CD8-positive, alpha-beta memory T cell (primary cell): ENCODE data around the gene GLRX. TPM values are rescaled to one million over a fixed set of nuclear protein-coding genes. Genes with fewer than 3 reads are reported as not detected.
"Not testable (repeated sequence)": the region's sequence is repeated elsewhere in the genome, so short reads cannot be mapped to it uniquely, and the experiment has no call there.

ENCODE experiments used
- CTCF ChIA-PET: fragments of 350-600 bp; sonication (Branson Sonifier 250); formaldehyde crosslinking; loops from one replicate; lab custom pipeline; 2021; ENCODE audit warnings: antibody characterized with exemption; lab: Charles Lee
- POLR2A ChIA-PET: fragments of 350-600 bp; sonication (Branson Sonifier 250); formaldehyde crosslinking; loops from one replicate; lab custom pipeline; 2021; ENCODE audit warnings: antibody characterized with exemption; lab: Charles Lee
- DNase-seq, 5 donors: peaks; one replicate each; pipeline versions ENCODE4 v3.0.0 to v3.0.0-alpha.2; 2020 to 2022; ENCODE audit warnings: mixed read lengths in 1 of 5
- H3K27ac ChIP-seq: one replicate; pipeline ENCODE4 v1.7.0; 2013; ENCODE audit warnings: low read depth, mild to moderate bottlenecking, low read length, moderate library complexity
- H3K27me3 ChIP-seq: 2 replicates; pipeline ENCODE4 v1.7.0; 2013; ENCODE audit warnings: low read length, mild to moderate bottlenecking; ENCODE audit not compliant: insufficient read depth, poor library complexity, severe bottlenecking
- H3K36me3 ChIP-seq: 2 replicates; pipeline ENCODE4 v1.7.0; 2013; ENCODE audit warnings: mild to moderate bottlenecking, low read length, moderate library complexity; ENCODE audit not compliant: insufficient read depth
- H3K4me1 ChIP-seq: 2 replicates; pipeline ENCODE4 v1.7.0; 2013; ENCODE audit warnings: mild to moderate bottlenecking, low read length, moderate library complexity; ENCODE audit not compliant: insufficient read depth
- H3K4me3 ChIP-seq: 2 replicates; pipeline ENCODE4 v1.7.0; 2013; ENCODE audit warnings: mild to moderate bottlenecking, low read length
- H3K9me3 ChIP-seq: 2 replicates; pipeline ENCODE4 v1.7.0; 2013; ENCODE audit warnings: mild to moderate bottlenecking, low read length
- H3K27ac Mint-ChIP-seq, 8 donors: one replicate each; pipeline ENCODE4 v1.8.0; 2020 to 2021; ENCODE audit warnings: mixed read lengths in 8 of 8, mild to moderate bottlenecking in 6 of 8, inconsistent platforms in 3 of 8, moderate library complexity in 3 of 8
- H3K27me3 Mint-ChIP-seq, 2 donors: one replicate each; pipeline ENCODE4 v1.8.0; 2020 to 2021; ENCODE audit warnings: mixed read lengths in 2 of 2, mild to moderate bottlenecking in 1 of 2, moderate library complexity in 1 of 2
- H3K36me3 Mint-ChIP-seq, 3 donors: one replicate each; pipeline ENCODE4 v1.8.0; 2020 to 2021; ENCODE audit warnings: mixed read lengths in 3 of 3, inconsistent platforms in 1 of 3, mild to moderate bottlenecking in 1 of 3
- H3K4me1 Mint-ChIP-seq, 3 donors: one replicate each; pipeline ENCODE4 v1.8.0; 2020 to 2021; ENCODE audit warnings: mixed read lengths in 3 of 3, inconsistent platforms in 1 of 3, mild to moderate bottlenecking in 1 of 3
- H3K4me3 Mint-ChIP-seq, 7 donors: one replicate each; pipeline ENCODE4 v1.8.0; 2020 to 2021; ENCODE audit warnings: mixed read lengths in 7 of 7, mild to moderate bottlenecking in 6 of 7, moderate library complexity in 4 of 7, inconsistent platforms in 2 of 7
- H3K9me3 Mint-ChIP-seq, 5 donors: one replicate each; pipeline ENCODE4 v1.8.0; 2020 to 2022; ENCODE audit warnings: mixed read lengths in 5 of 5, mild to moderate bottlenecking in 3 of 5, moderate library complexity in 2 of 5, inconsistent platforms in 1 of 5
- polyA plus RNA-seq: library from polyadenylated mRNA; unstranded; fragments of 300-500 nt; fragmentation: Illumina TruSeq; gene quantifications from one replicate; pipeline ENCODE4 v1.2.3, GENCODE V29; 2021
- total RNA-seq, 2 experiments: library from RNA; stranded (reverse); gene quantifications; one replicate each; pipeline ENCODE4 v1.2.3, GENCODE V29; 2021

The GLRX gene
- total and polyA plus RNA-seq, 3 experiments from 2014 or later, result 22.2 to 240 (median 25.0) TPM

DNA sequence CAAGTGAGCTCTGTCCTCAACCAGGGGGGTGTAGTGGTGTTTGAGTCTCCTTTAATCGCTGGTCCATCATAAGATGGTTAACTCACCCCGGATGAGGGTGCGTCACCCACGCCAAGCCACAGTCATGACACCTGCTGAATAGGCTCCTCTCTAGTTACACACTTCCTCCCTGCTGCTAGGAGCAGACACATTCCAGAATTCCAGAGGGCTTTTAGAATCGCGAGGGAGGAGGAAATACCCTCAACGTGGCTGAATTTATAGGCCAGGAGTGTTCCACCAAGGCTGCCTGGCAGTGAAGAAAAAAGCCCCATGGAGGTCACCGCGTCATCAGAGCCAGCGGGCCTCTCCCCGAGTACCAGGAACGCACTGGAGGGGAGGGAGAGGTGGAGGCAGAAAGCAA, 5.1 kb downstream of the GLRX start:
- Mint-ChIP-seq H3K27me3 (no peaks in the 10 kb centered on the region), H3K4me1 (peaks cover 71 to 80% (median 75%) of the 10 kb centered on the region in 3 donors), H3K36me3 (peaks cover 11 to 73% (median 29%) of the 10 kb centered on the region in 3 donors), H3K4me3 (peak overlapping the region; percentile 88 to 100 (median 98)), H3K9me3 (no peaks in the 10 kb centered on the region), H3K27ac (peak overlapping the region; percentile 88 to 100 (median 94))
- H3K4me3 ChIP-seq, result peak overlapping the region; percentile 49
- peaks cover 63% of the 10 kb centered on the region for H3K4me1 ChIP-seq
- ChIA-PET CTCF (interaction anchor here (1.1 to 10.2 kb wide), 6 partner anchors 7 to 146 kb away, joined by 3 to 105 read pairs (median 46); no protein-coding TSS in a partner anchor), POLR2A (interaction anchor here (0.9 to 1.7 kb wide), 3 partner anchors 15 to 26 kb away, joined by 3 to 9 read pairs (median 3); no protein-coding TSS in a partner anchor)
- peak in 4 of 5 donors; percentile 37 to 67 (median 54) for DNase-seq
- H3K27me3 ChIP-seq, result no peaks in the 10 kb centered on the region
- peaks cover 28% of the 10 kb centered on the region for H3K36me3 ChIP-seq
- H3K27ac ChIP-seq, result peak overlapping the region; percentile 60
- no peaks in the 10 kb centered on the region for H3K9me3 ChIP-seq

DNA sequence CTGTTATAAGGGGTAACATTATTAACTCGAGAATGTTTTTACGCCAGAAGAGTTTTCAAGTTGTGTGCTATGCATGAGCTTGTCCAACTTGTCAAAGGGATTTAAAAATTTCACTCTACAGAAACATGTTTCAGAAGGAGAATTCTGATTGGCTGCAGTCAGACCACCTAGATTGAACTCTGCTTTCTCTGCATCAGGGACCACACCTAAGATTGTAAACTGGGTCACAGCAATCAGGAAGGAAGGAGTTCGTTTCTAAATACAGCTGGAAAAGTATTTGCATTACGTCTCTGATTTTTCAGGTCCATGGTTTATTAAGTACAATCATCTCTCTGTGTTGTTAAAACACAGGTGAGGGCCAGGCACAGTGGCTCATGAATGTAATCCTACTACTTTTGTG, 5.8 kb downstream of the GLRX start:
- Histone ChIP-seq H3K36me3 (peaks cover 28% of the 10 kb centered on the region), H3K4me1 (peaks cover 70% of the 10 kb centered on the region), H3K27me3 (no peaks in the 10 kb centered on the region), H3K9me3 (no peaks in the 10 kb centered on the region), H3K4me3 (peak overlapping the region; percentile 49), H3K27ac (peak overlapping the region; percentile 60)
- H3K4me3 Mint-ChIP-seq, result peak overlapping the region; percentile 88 to 100 (median 98)
- DNase-seq, result no peak
- H3K27me3 Mint-ChIP-seq, result no peaks in the 10 kb centered on the region
- peaks cover 78 to 87% (median 80%) of the 10 kb centered on the region in 3 donors for H3K4me1 Mint-ChIP-seq
- H3K36me3 Mint-ChIP-seq, result peaks cover 11 to 73% (median 31%) of the 10 kb centered on the region in 3 donors
- ChIA-PET CTCF (interaction anchor here (1.1 to 10.2 kb wide), 4 partner anchors 21 to 146 kb away, joined by 3 to 105 read pairs (median 43); no protein-coding TSS in a partner anchor), POLR2A (interaction anchor here (1.6 kb wide), 1 partner anchor 27 kb away, joined by 3 read pairs; no protein-coding TSS in a partner anchor)
- H3K27ac Mint-ChIP-seq, result peak overlapping the region; percentile 88 to 100 (median 94)
- no peaks in the 10 kb centered on the region for H3K9me3 Mint-ChIP-seq

DNA sequence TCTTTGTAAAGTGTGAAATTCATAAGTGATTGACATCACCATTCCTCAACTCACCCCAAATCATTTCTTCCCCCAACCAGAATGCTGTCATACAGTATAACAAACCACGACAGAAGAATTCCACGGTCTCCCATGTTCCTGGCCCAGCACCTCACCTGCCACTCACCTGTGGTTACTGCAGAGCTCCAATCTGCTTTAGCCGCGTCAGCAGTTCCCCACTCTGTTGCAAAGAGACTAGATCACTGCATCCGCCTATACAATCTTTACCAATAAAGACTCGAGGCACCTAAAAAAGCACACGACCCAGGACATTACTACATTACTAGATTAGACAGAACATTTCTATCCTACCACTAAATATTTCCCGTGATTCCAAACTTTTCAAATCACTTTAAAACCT, 6.2 kb downstream of the GLRX start:
- Mint-ChIP-seq H3K27me3 (no peaks in the 10 kb centered on the region), H3K36me3 (peaks cover 11 to 73% (median 31%) of the 10 kb centered on the region in 3 donors), H3K9me3 (no peaks in the 10 kb centered on the region), H3K4me3 (peak overlapping the region; percentile 88 to 100 (median 98)), H3K27ac (peak overlapping the region; percentile 7 to 100 (median 92)), H3K4me1 (peaks cover 81 to 91% (median 82%) of the 10 kb centered on the region in 3 donors)
- ChIA-PET CTCF (interaction anchor here (1.5 to 10.2 kb wide), 3 partner anchors 21 to 34 kb away, joined by 4 to 105 read pairs (median 82); no protein-coding TSS in a partner anchor), POLR2A (no interaction called here)
- peaks cover 74% of the 10 kb centered on the region for H3K4me1 ChIP-seq
- peaks cover 28% of the 10 kb centered on the region for H3K36me3 ChIP-seq
- peak overlapping the region; percentile 49 for H3K4me3 ChIP-seq
- no peak overlapping the region for H3K27ac ChIP-seq
- H3K9me3 ChIP-seq, result no peaks in the 10 kb centered on the region
- H3K27me3 ChIP-seq, result no peaks in the 10 kb centered on the region
- peak in 1 of 5 donors; percentile 19 for DNase-seq

DNA sequence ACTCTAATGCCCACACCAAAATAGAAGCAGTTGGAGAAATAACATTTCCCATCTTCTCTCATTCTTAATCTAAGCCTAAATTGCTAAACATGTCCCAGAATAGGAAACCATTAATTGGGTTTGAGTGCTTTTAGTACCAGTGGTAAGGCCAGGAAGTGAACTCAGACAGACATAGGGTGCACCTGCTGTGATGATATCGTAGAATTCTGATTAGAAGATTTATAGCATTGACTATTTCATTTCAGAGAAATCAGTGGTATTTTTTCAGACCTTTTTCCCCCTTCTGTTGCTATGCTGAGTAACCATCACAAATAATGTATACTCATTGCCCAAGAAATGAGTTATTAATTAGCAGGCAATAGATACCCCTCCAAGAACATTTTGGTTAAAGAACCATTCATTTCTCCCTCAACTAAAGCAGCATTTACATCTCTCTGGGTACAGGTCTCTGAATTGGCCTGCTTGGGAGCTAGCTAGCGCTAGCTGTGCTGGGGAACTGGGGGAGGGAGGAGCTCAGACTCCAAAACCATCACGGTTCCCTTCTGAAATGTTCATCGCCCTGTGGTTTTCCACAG, 7.3 kb downstream of the GLRX start:
- POLR2A ChIA-PET, result interaction anchor here (0.5 to 1.2 kb wide), 3 partner anchors 34 to 1108 kb away, joined by 3 to 4 read pairs (median 4); no protein-coding TSS in a partner anchor
- Histone ChIP-seq H3K4me1 (peaks cover 82% of the 10 kb centered on the region), H3K36me3 (peaks cover 28% of the 10 kb centered on the region), H3K27me3 (no peaks in the 10 kb centered on the region), H3K27ac (no peak overlapping the region), H3K9me3 (no peaks in the 10 kb centered on the region), H3K4me3 (peak overlapping the region; percentile 14)
- CTCF ChIA-PET, result interaction anchor here (1.1 to 10.2 kb wide), 2 partner anchors 23 to 42 kb away, joined by 3 to 105 read pairs; no protein-coding TSS in a partner anchor
- H3K9me3 Mint-ChIP-seq, result no peaks in the 10 kb centered on the region
- no peaks in the 10 kb centered on the region for H3K27me3 Mint-ChIP-seq
- no peak for DNase-seq
- H3K4me1 Mint-ChIP-seq, result peaks cover 86 to 96% (median 89%) of the 10 kb centered on the region in 3 donors
- peaks cover 11 to 69% (median 31%) of the 10 kb centered on the region in 3 donors for H3K36me3 Mint-ChIP-seq
- H3K4me3 Mint-ChIP-seq, result peak overlapping the region in 4 of 7 donors; percentile 7 to 100 (median 22)
- peak overlapping the region; percentile 26 to 100 (median 92) for H3K27ac Mint-ChIP-seq

DNA sequence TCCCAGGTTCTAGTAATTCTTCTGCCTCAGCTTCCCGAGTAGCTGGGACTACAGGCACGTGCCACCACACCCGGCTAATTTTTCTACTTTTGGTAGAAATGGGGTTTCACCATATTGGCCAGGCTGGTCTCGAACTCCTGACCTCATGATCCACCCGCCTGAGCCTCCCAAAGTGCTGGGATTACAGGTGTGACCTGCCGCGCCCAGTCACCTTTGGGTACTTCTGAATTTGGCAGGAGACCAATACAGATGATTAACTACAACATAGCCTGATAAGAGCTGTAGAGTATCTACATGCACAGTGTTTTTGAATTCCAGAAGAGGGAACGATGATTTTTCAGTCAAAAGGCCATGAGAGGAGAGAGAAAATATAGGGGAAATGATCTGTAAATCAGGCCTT, 9.5 kb downstream of the GLRX start:
- ChIA-PET CTCF (interaction anchor here (1.2 to 8.3 kb wide), 2 partner anchors 8 to 20 kb away, joined by 3 to 85 read pairs; partner anchors contain the start of gene GLRX), POLR2A (interaction anchor here (1.9 kb wide), 1 partner anchor 10 kb away, joined by 7 read pairs; the partner anchor contains the start of gene GLRX)
- H3K27me3 Mint-ChIP-seq, H3K27ac ChIP-seq, H3K4me3 ChIP-seq, H3K9me3 Mint-ChIP-seq, H3K4me3 Mint-ChIP-seq, H3K9me3 ChIP-seq, H3K27me3 ChIP-seq, DNase-seq: not testable (repeated sequence)
- Mint-ChIP-seq H3K27ac (peak overlapping the region in 5 of 8 donors; percentile 65 to 83 (median 76)), H3K36me3 (peaks cover 11 to 60% (median 26%) of the 10 kb centered on the region in 3 donors), H3K4me1 (peaks cover 94 to 96% (median 94%) of the 10 kb centered on the region in 3 donors)
- H3K4me1 ChIP-seq, result peaks cover 91% of the 10 kb centered on the region
- peaks cover 28% of the 10 kb centered on the region for H3K36me3 ChIP-seq

DNA sequence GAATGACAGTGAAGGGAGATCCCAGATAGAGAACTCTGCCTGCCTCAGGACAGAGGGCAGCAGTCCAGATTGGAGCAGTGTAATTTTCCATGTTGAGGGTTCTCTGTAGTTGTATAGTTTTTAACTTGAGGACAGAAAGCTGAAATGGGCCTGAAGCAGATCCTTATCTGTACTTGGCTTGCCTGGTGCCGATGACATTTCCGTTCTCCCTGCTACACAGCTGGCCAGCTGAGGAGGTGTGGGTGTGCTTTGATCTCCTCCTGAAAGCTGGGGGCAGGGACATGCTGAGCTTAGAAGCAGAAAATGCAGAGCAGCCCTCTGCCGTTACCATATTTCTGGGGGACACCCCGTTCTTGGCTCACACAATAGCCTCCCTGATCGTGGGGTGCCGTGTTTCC, 10.5 kb downstream of the GLRX start:
- no peaks in the 10 kb centered on the region for H3K9me3 Mint-ChIP-seq
- CTCF ChIA-PET, result interaction anchor here (1.2 to 8.3 kb wide), 2 partner anchors 9 to 21 kb away, joined by 3 to 85 read pairs; partner anchors contain the start of gene GLRX
- POLR2A ChIA-PET, result interaction anchor here (1.9 kb wide), 1 partner anchor 11 kb away, joined by 7 read pairs; the partner anchor contains the start of gene GLRX

DNA sequence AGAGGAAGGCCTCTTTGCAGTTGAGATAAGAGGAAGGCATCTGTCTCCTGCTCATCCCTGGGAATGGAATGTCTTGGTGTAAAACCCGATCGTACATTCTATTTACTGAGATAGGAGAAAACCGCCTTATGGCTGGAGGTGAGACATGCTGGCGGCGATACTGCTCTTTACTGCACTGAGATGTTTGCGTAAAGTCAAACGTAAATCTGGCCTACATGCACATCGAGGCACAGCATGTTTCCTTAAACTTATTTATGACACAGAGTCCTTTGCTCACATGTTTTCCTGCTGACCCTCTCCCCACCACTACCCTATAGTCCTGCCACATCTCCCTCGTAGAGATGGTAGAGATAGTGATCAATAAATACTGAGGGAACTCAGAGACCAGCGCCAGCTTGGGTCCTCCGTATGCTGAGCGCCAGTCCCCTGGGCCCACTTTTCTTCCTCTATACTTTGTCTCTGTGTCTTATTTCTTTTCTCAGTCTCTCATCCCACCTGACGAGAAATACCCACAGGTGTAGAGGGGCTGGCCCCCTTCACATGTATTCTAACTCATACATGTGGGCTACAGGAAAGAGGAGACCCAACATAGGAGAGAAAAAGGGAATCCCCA, 11.0 kb downstream of the GLRX start:
- Mint-ChIP-seq H3K36me3 (peaks cover 11 to 48% (median 26%) of the 10 kb centered on the region in 3 donors), H3K4me1 (peaks cover 86 to 87% (median 87%) of the 10 kb centered on the region in 3 donors), H3K4me3 (peak overlapping the region in 6 of 7 donors; percentile 6 to 63 (median 26)), H3K27ac (peak overlapping the region in 7 of 8 donors; percentile 65 to 96 (median 86))
- ChIA-PET CTCF (interaction anchor here (5.2 to 8.3 kb wide), 2 partner anchors 10 to 30 kb away, joined by 45 to 85 read pairs; partner anchors contain the start of gene GLRX), POLR2A (interaction anchor here (1.9 to 4.1 kb wide), 2 partner anchors 10 to 12 kb away, joined by 7 to 72 read pairs; partner anchors contain the start of gene GLRX)
- H3K27ac ChIP-seq, DNase-seq, H3K27me3 ChIP-seq, H3K9me3 Mint-ChIP-seq, H3K4me3 ChIP-seq, H3K27me3 Mint-ChIP-seq, H3K9me3 ChIP-seq: not testable (repeated sequence)
- peaks cover 20% of the 10 kb centered on the region for H3K36me3 ChIP-seq
- H3K4me1 ChIP-seq, result peaks cover 84% of the 10 kb centered on the region

More for the DNA sequence above, 10.5 kb downstream of the GLRX start:
- peak overlapping the region in 6 of 7 donors; percentile 6 to 63 (median 26) for H3K4me3 Mint-ChIP-seq
- Histone ChIP-seq H3K4me1 (peaks cover 89% of the 10 kb centered on the region), H3K36me3 (peaks cover 25% of the 10 kb centered on the region), H3K4me3 (no peak overlapping the region), H3K9me3 (no peaks in the 10 kb centered on the region), H3K27me3 (no peaks in the 10 kb centered on the region), H3K27ac (no peak overlapping the region)
- peak in 1 of 5 donors; percentile 22 for DNase-seq
- no peaks in the 10 kb centered on the region for H3K27me3 Mint-ChIP-seq
- peak overlapping the region; percentile 65 to 96 (median 85) for H3K27ac Mint-ChIP-seq
- peaks cover 11 to 54% (median 26%) of the 10 kb centered on the region in 3 donors for H3K36me3 Mint-ChIP-seq
- H3K4me1 Mint-ChIP-seq, result peaks cover 90 to 92% (median 90%) of the 10 kb centered on the region in 3 donors
